Gastroesophageal sphincter (tissue), 3 donors: ENCODE data around the gene VPS41.

Source experiments
- POLR2A ChIP-seq, 2 donors: fragments of 450-650 bp; IDR thresholded peaks; one replicate each; pipeline ENCODE4 v1.6.1; 2017; ENCODE audit warnings: antibody characterized with exemption in 2 of 2, mild to moderate bottlenecking in 2 of 2, moderate library complexity in 1 of 2
- TF ChIP-seq, protein P1 (sequence below), 4 experiments: fragments of 200-600 bp in 2 of 4; fragments of 450-650 bp in 2 of 4; sonication (generic) in 1 of 4; IDR thresholded peaks; one replicate each; pipeline ENCODE4 v1.5.1; 2017 to 2019; ENCODE audit warnings: antibody characterized with exemption in 4 of 4, mild to moderate bottlenecking in 2 of 4, moderate library complexity in 2 of 4

DNA sequence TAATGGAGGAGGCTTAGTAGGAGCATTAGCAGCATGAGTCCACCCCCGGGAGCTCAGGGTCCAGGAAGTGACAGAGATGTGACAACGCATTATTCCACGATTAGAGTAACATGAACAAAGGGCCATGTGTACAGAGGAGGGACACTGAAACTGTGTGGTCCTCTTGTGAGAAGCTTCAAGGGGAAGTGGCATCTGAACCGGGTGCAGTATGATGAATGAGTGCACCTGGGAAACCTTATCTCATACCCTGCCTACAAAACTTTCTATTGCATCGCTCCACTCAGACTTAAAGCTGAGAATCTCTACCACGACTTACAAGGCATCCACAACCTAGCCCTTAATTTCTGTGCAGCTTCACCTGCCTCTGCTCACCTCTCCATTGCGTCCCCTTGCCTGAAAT, 162.6 kb downstream of the VPS41 start:
- TF ChIP-seq, protein P1, sequence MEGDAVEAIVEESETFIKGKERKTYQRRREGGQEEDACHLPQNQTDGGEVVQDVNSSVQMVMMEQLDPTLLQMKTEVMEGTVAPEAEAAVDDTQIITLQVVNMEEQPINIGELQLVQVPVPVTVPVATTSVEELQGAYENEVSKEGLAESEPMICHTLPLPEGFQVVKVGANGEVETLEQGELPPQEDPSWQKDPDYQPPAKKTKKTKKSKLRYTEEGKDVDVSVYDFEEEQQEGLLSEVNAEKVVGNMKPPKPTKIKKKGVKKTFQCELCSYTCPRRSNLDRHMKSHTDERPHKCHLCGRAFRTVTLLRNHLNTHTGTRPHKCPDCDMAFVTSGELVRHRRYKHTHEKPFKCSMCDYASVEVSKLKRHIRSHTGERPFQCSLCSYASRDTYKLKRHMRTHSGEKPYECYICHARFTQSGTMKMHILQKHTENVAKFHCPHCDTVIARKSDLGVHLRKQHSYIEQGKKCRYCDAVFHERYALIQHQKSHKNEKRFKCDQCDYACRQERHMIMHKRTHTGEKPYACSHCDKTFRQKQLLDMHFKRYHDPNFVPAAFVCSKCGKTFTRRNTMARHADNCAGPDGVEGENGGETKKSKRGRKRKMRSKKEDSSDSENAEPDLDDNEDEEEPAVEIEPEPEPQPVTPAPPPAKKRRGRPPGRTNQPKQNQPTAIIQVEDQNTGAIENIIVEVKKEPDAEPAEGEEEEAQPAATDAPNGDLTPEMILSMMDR (IDR thresholded peaks at IDR 0.05), result no peak
- TF ChIP-seq POLR2A (IDR thresholded peaks at IDR 0.05), result no peak
